HG02759 (cell line): ENCODE data around the gene ZNF831.

ENCODE experiments used
- ATAC-seq: cut with Tn5 transposase; IDR thresholded peaks from one replicate; pipeline ENCODE4 v1.9.1; 2021; ENCODE audit warnings: mild to moderate bottlenecking, moderate library complexity; ENCODE audit not compliant: unreplicated experiment

The ZNF831 gene

DNA sequence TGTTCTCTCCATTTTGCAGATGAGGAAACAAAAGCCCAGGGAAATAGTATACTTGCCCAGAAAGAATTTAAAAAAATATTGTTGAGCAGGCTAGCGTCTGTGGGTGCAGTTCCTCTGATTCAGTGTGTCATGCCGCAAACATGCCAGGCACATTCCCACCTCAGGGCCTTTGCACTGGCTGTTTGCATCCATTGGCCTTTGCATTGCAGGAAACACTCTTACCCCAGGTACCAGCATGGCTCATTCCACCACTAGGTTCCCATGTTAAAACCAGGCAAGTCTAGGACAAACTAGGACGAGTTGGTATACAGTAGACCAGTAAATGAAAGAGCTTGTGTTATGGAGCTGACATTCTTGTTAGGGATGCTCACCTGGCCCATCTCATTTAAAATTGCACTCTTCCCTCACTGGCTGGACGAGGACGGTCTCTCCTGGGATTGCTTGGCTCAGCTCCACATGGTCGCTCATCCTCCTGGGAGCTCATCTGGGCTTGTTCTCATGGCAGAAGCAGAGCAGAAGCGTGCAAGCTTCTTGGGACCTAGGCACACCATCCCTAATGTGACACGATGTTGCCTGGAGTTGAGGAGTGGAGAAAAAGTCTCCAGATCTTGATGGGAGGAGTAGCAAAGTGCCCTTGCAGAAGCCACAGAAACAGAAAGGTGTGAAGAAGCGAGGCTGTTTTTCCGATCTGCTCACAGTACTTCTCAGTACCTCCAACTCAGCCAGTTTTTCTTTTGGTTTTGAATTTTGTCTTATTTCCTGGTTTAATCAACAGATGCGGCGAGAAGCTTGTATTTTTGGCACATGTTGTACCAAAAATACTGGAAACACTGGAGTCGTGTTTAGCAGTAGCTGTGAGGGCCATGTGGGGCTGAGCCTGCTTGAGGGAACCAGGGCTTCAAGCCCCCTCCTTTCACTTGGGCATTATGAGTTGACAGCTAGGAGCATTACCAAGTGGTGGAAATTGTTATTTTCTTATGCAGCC is 13.9 kb downstream of the ZNF831 start:
- no peak for ATAC-seq

DNA sequence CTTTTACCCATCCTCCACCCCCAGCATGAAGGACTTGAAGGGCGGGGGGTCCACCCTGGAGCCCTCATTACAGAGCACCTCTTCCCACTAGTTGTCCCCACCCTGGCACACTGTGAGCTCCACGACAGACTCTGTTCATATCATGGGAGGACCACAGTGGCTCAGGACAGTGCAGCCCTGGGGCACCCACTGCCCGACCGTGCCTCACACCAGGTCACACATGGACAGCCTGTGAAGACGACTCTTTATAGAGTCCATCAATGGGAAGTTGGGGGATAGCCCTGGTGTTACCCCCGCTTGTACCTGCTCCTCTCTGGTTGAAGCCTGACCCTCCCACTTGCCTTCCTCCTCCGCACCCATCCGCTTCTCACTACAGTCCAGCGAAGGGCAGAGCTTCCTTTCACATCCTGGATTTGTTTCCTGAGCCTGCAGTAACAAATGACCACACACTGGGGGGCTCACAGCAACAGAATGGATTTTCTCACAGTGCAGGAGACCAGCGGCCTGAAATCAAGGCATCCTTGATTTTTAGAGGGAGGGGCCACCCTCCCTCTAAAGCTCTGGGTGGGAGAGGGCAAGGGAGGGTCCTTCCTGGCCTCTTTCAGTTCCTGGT is 15.5 kb downstream of the ZNF831 start:
- no peak for ATAC-seq

DNA sequence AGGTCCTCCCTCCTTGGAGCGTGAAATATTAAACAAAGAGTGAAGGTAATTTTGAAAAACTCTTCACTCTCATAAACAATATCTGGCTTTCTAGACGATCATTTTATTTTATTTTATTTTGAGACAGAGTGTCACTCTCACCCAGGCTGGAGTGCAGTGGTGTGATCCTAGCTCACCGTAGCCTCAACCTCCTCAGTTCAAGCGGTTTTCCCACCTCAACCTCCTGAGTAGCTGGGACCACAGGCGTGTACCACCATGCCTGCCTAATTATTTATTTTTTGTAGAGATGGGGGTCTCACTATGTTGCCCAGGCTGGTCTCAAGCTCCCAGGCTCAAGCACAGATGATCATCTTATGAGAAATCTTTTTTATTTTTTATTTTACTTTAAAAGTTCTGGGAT is 16.4 kb downstream of the ZNF831 start:
- no peak for ATAC-seq

DNA sequence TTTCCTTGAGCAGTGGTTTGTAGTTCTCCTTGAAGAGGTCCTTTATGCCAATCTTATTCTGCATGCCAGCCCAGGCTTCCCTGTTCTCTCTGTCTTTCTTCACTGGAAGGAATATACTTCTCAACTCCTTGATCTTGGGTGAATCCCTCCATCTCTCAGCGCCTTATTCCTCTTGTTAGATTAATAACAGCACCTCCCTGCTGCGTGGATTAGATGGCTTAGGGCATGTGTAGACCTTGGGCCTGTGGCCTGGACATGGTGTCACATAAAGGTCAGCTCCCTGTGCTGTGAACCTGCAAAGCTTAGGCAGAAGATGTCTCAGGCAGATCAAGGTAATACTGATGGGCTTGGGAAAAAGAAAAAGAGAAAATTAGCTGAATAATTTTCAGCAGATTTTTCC is 18.3 kb downstream of the ZNF831 start:
- ATAC-seq: no peak

DNA sequence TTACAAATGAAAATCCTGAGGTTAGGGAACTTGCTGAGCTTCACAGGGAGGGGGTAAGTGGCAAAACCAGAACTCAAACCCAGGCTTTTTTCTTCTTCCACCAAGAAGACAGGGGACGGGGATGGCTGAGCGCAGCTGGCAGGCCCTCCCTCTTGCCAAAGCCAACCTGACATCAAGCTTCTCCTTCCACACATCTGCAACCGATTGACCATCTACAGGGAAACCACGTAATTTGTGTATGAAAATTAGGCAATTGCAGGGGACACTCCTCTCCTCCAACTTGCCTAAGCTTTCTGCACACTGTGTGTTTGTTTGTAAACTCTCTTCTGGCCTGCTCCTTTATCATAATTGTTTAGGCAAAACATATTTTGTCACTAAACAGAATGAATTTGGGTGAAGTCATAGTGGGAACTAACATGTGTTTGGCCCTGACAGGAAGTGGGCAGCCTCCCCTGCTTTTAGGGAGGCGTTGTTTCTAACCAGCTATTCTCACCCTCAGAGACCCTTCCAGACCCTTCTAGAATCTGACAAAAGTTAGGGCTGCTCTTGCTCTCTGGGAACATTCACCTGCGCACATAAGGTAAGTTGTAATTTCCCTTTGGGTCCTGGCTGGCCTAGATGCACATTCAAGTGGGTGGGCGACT is 18.9 kb downstream of the ZNF831 start:
- no peak for ATAC-seq

DNA sequence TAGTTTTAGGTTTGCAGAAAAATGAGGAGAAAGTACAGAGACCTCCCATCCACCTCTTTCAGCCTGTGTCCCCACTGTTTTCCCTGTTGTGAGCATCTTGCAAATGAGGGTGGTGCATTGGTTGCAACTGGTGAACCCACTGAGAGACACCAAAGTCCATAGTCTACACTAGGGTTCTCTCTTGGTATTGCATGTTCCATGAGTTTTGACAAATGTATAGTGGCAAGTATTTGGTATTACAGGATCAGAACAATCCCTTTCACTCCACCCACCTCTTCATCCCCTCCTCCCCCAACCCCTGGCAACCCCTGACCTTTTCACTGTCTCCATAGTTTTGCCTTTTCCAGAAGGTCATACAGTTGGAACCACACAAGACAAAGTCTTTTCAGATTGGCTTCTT is 20.1 kb downstream of the ZNF831 start:
- no peak for ATAC-seq

DNA sequence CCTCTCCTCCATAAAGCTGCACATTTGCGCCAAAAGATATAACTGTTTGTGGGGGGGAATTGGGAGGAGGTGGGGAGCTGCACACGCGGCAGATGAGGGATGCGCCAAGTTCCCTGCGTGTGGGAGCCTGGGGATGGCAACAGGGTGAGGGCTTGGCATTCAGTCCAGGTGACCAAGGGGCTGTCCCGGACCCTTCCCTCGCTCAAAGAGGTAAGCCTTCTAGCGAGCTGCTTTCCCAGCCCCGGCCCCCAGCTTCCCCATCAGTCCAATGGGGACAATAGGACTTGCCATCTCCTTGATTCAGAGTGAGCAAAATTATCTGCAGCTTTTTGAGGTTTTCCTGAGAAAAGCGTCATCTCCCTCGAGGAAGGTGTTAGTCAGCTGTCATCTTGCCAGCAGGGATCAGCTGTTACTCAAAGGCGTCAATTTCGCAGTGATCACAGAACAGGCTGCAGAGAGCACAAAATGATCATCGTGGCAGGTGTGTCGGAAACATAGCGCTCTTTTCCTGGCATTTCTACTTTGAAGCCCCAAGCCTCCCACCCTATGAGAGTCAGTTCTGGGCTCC is 21.3 kb downstream of the ZNF831 start:
- no peak for ATAC-seq

DNA sequence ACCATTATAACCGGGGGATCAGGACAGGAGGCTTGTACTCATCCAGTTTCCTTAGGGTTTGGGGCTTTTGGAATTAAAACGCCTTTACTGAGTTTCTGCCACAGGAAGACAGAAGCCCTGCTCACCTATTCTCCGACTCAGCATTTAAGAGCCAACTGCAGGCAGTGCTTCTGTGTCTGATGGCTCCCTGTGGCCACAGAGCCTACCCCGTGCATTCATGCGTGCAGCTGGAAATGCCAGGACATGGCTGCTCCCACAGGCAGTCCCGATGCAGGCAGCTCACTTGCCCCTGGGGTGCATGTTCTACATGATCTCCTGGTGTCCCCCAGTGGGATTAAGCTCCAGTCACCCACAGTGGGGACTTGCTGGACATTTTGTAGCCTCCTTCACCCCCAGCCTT is 22.2 kb downstream of the ZNF831 start:
- no peak for ATAC-seq

DNA sequence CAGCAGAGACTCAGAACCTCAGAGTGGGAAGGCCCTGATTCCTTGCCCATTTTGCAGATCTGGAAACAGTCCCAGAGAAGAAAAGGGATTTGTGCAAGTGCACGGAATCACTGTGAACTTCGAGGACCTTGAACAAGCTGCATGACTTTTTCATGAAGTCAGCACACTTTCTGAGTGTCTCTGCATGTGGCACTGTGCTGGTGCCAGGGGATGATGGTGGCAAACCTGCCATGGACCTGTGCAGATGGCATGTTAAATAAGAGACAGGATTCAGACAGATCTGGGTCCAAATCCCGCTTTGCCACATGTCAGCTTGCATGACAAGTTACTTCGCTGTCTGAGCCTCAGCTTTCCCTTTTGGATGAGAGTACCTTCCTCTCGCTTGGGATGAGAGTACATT is 26.8 kb downstream of the ZNF831 start:
- no peak for ATAC-seq

DNA sequence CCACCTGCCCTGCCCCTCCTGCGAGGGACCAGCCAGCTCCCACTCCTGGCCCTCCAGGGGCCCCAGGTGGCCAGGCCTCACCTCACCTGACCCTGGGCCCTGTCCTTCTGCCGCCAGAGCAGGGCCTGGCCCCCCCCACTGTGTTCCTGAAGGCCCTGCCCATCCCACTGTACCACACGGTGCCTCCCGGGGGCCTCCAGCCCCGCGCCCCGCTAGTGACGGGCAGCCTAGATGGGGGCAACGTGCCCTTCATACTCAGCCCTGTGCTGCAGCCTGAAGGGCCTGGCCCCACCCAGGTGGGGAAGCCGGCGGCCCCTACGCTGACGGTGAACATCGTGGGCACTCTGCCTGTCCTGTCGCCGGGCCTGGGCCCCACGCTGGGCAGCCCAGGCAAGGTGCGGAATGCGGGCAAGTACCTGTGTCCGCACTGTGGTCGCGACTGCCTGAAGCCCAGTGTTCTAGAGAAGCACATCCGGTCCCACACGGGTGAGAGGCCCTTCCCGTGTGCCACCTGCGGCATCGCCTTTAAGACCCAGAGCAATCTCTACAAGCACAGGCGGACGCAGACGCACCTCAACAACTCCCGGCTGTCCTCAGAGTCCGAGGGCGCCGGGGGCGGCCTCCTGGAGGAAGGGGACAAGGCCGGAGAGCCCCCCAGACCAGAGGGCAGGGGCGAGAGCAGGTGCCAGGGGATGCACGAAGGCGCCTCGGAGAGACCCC is 27.6 kb downstream of the ZNF831 start:
- ATAC-seq: no peak

DNA sequence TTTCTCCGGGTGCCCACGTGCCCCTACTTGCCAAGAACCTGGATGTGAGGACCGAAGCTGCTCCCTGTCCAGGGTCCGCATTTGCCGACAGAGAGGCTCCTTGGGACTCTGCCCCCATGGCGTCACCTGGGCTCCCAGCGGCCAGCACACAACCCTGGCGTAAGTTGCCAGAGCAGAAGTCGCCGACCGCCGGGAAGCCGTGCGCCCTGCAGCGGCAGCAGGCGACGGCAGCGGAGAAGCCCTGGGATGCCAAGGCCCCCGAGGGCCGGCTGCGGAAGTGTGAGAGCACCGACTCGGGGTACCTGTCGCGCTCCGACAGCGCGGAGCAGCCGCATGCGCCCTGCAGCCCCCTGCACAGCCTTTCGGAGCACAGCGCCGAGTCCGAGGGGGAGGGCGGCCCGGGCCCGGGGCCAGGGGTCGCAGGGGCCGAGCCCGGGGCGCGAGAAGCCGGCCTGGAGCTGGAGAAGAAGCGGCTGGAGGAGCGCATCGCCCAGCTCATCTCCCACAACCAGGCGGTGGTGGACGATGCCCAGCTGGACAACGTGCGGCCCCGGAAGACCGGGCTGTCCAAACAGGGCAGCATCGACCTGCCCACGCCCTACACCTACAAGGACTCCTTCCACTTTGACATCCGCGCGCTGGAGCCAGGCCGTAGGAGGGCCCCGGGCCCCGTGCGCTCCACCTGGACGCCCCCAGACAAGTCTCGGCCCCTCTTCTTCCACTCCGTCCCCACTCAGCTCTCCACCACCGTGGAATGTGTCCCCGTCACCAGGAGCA is 28.3 kb downstream of the ZNF831 start:
- ATAC-seq: no peak

DNA sequence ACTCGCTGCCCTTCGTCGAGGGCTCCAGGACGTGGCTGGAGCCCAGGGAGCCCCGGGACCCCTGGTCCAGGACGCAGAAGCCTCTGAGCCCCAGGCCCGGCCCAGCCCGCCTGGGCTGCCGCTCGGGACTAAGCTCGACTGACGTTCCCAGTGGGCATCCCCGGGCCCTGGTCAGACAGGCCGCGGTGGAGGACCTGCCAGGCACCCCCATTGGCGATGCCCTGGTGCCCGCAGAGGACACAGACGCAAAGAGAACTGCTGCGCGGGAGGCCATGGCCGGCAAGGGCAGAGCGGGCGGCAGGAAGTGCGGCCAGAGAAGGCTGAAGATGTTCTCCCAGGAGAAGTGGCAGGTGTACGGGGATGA is 28.9 kb downstream of the ZNF831 start:
- no peak for ATAC-seq

DNA sequence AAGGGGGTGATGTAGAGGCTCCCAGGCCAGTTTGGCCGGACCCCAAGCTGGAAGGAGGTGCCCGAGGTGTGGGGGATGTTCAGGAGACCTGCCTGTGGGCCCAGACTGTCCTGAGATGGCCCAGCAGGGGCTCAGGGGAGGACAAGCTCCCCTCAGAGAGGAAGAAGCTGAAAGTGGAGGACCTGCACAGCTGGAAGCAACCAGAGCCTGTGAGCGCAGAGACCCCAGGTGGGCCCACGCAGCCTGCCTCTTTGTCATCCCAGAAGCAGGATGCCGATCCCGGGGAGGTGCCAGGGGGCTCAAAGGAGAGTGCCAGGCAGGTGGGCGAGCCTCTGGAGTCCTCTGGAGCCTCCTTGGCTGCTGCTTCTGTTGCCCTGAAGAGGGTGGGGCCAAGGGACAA is 29.7 kb downstream of the ZNF831 start:
- no peak for ATAC-seq

DNA sequence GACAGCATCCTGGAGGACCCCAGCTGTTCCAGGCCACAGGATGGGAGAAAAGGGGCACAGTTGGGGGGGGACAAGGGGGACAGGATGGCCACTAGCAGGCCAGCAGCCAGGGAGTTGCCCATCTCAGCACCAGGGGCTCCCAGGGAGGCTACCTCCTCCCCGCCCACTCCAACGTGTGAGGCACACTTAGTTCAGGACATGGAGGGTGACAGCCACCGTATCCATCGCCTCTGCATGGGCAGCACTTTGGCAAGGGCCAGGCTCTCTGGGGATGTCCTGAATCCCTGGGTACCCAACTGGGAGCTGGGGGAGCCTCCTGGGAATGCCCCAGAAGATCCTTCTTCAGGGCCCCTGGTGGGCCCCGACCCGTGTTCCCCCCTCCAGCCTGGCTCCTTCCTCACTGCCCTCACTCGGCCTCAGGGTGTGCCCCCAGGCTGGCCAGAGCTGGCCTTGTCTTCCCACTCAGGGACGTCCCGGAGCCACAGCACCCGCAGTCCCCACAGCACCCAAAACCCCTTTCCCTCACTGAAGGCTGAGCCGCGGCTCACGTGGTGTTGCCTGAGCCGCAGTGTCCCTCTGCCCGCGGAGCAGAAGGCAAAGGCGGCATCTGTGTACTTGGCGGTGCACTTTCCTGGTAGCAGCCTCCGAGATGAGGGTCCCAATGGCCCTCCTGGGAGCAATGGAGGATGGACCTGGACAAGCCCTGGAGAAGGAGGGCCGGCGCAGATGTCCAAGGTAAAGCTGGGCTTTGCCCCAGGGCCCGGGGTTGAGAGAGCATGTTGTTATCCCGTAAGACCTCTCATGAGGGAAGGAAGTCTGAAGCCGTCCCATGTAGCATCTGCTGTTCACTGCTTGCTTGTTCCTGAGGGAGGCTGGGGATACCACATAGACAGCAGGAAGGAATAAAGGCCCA is 30.7 kb downstream of the ZNF831 start:
- no peak for ATAC-seq

DNA sequence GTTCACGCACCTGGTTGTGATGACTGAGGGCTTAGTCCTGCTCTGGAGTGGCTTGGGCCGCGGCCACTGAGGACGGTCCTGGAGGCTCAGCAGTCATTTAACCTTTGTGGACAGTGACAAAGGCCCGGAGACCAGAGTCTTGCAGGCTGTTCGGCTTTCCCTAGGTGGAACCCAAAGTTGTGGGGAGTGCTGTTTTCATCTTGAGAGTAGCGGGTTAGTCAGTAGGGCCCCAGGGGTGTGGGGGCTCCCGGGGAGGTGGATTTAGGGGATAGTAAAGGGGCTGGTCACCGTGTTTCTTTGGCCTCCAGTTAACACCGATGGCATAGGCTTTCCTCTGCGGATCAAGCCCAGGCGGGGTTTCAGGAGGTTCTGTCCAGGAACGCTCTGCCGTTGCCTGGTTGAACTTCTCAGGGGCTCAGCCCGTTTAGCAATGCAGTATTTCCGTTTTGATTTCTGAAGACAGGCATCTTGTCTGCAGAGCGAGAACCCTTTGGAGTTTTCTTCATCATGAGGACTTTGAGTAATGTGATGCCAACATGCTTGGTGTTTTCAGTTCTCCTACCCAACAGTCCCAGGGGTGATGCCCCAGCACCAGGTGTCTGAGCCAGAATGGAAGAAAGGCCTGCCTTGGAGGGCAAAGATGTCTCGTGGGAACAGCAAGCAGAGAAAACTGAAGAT is 31.8 kb downstream of the ZNF831 start:
- no peak for ATAC-seq

DNA sequence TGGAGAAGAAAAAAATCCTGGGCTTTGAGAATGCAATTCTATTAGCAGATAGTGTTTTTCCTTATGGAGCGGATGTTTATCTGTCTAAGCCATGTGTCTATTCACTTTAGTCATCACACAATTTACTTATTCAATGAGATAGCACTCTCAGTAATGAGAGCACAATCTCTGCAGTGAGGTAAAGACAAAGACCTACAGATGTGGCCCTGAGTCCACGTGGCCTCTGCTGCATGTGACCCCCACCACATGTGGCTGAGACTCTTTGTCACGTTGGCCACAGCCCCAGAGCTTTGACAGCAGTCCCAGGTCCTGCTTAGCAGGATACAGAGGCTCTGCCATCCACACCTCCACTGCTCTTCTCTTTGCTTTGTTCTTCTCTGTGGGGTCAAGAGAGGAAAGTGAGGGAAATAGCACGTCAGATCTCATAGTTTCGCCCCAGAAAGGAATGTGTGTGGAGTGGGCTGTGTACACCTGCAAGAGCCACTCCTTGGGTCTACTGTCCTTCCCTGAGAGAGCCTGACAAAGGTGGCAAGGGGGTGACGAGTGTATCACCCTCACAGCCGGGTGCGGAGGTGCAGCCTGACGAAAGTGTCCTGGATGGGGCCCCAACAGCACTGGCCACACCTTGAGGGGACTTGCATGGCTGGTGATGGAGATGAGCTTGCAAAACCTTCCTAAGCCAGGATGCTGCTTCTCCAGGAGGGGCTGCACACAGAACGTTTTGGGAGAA is 40.7 kb downstream of the ZNF831 start:
- ATAC-seq: no peak

DNA sequence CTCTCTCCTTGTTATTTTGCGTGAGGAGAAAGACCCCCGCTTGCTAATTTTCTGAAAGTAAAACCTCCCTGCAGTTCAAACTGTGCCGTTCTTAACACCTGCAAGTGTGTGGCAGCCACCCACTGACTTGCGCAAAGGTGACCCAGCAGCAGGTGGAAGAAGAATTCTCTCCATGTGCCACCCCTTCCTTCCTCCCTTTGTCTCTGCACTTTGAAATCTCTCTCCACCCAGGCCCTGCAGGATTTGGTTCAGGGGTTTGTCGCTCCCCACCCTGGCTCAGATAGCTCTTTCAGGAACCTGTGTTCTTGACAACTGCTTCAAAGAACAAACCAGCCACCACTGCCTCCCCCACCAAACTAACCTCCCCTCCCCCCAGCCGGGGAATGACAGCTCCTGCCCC is 41.4 kb downstream of the ZNF831 start:
- ATAC-seq: no peak

DNA sequence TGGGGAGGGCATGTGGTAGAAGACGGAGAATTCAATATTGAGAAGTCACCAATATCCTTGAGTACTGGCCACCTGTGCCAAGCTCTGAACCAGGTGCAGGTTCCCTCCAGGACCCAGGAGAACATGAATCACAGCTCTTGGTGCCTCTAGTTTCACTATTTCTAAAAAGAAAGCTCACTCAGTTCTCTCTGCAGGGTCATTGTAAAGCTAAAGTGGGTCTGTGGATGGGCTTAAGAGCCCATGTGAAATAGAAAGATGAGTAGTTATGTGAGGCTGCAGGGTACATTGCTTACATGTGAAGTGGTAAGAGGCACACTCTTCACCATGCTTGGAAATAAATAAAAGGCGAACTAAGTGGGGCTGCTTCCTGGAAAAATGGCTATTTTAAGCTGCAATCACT is 43.6 kb downstream of the ZNF831 start:
- ATAC-seq: no peak
